Non-pigmented ciliary epithelial cell (primary cell): ENCODE data around the gene KAT2B.

Experiments
- DNase-seq: peaks from one replicate; pipeline ENCODE4 v3.0.0-alpha.2; 2010; ENCODE audit warnings: low read depth

Gene KAT2B

GRCh38 chr3:20100151-20100550 is 59.9 kb downstream of the KAT2B start:
- no peak for DNase-seq

- no peak for DNase-seq
These were observed 60.8 kb downstream of the KAT2B start for GRCh38 chr3:20101041-20101440.

- no peak for DNase-seq
These were observed 63.5 kb downstream of the KAT2B start for GRCh38 chr3:20103731-20104130.

GRCh38 chr3:20104167-20104661 is 64.0 kb downstream of the KAT2B start:
- DNase-seq: no peak

DNA sequence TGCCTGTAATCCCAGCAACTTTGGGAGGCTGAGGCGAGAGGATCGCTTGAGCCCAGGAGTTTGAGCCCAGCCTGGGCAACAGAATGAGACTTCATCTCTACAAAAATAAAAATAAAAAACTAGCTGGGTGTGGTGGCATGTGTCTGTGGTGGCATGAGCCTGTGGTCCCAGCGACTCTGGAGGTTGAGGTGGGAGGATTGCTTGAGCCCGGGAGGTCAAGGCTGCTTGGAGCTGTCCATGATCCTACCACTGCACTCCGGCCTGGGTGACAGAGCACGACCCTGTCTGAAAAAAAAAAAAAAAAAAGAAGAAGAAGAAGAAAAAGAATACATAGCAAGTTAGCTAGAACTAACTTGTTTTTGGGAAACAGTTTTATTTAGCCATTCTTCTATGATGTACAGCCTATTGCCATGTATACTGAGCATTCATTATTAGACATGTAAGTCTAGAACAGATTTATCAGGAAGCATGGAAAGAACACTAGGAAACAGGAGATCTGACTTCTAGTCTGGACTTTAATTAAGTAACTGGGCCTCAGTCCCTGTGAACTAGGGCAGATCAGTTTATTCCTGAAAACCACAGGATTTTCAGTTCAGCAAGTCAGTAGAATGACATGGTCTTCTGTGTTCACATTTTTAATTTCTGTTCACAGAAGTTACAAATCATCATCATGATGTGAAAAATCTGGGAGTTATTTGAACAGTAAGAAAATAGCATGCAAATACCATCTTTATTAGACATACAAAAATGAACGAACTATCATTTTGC is 65.5 kb downstream of the KAT2B start:
- no peak for DNase-seq

DNA sequence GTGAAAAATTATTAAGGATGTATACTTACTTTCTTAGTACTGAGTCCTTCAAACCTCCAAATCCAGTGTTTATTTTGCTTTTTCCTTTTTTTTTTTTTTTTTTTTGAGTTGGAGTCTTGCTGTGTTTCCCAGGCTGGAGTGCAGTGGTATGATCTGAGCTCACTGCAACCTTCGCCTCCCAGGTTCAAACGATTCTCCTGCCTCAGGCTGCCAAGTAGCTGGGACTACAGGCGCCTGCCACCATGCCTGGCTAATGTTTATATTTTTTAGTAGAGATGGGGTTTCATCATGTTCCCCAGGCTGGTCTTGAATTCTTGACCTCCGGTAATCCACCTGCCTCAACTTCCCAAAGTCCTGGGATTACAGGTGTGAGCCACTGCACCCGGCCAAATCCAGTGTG is 67.5 kb downstream of the KAT2B start:
- DNase-seq: no peak

GRCh38 chr3:20108869-20109268 is 68.6 kb downstream of the KAT2B start:
- DNase-seq: no peak

DNA sequence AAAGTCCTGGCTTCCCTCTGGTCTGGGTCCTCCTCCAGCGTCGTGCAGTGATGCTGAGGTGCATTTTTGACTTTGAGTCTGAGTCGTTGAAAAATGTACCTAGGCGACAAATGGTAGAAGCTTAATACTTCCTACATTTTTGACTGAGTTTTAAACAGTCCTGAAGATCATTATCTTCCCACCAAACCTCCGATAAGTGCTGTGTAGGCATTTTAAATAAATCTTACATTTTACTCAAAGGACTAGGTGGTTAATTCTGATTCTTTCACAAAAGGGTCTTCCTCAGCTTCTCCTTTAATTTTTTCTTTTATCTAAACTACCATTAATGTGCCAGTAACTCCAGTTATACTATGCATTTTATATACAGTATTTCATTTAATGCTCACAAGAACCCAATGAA is 70.6 kb downstream of the KAT2B start:
- no peak for DNase-seq

DNA sequence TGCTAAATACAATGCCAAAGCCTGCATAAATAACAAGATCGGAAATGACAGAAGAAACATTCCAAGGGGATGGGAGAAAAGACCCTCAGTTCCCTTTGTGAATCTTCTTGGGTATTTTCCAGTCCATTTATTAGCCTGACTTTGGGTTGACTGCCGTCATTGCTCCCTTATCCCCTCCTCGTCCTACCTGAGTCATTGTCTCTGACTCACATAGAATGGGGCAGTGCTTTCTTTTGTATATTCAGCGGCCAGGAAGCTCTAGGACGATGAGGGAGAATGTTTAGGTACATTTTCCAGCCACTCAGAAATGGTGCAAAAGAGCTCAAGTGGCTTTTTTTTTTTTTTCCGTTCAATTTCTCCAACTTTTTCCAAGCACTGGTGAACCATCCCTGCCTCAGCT is 71.6 kb downstream of the KAT2B start:
- DNase-seq: no peak

DNA sequence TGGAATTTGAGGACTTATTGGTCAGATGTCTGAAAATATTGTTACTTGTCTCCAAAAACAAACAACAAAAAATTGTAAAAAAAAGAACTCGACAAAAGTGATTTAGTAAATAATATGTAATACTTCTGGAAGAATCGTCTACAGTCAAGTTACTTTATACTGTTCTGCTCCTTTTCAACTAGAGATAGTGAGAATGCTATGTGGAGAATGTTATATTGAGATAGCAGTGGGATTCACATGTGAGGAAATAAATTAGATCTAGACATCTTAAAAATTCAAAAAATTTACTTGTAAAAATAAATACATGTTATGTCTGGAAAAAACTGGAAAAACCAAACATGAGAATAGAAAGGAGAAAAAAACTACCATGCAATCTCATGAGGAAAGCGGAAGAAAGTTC is 80.8 kb downstream of the KAT2B start:
- no peak for DNase-seq

- DNase-seq: no peak
These were observed 82.9 kb downstream of the KAT2B start for GRCh38 chr3:20123131-20123652.

- DNase-seq: no peak
These were observed 85.0 kb downstream of the KAT2B start for GRCh38 chr3:20125289-20125688.

- DNase-seq: no peak
These were observed 85.7 kb downstream of the KAT2B start for GRCh38 chr3:20125897-20126296.

GRCh38 chr3:20128358-20128757 is 88.1 kb downstream of the KAT2B start:
- DNase-seq: no peak

- no peak for DNase-seq
These were observed 89.9 kb downstream of the KAT2B start for GRCh38 chr3:20130106-20130505.

DNA sequence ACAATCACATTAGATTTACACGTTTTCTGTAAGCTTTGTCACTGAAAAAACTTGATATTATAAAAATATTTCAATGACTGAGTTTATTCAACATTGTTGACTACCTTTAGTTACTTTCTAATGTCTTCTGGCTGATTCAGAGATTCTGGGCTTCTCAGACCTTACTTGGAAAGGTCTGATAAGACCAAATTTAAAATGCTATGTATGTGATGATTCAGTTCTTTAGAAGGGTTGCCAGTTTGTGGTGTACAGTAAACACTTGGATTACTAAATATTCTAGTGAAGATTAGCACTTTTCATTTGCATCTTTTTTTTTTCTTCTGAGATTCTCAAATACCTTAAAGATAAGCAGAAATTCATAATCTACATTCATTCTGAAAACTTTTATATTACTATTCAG is 96.0 kb downstream of the KAT2B start:
- no peak for DNase-seq

DNA sequence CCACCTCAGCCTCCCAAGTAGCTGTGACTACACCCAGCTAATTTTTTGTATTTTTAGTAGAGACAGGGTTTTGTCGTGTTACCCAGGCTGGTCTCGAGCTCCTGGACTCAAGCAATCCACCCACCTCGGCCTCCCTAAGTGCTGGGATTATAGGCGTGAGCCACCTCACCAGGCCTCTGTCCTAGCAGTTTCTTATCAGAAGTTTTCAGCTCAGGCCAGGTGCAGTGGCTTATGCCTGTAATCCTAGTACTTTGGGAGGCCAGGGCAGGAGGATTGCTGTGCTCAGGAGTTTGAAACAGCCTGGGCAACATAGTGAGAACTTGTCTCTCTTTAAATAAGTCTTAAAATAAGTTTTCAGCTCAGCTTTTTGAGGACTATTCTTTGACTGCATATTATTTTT is 97.4 kb downstream of the KAT2B start:
- no peak for DNase-seq

DNA sequence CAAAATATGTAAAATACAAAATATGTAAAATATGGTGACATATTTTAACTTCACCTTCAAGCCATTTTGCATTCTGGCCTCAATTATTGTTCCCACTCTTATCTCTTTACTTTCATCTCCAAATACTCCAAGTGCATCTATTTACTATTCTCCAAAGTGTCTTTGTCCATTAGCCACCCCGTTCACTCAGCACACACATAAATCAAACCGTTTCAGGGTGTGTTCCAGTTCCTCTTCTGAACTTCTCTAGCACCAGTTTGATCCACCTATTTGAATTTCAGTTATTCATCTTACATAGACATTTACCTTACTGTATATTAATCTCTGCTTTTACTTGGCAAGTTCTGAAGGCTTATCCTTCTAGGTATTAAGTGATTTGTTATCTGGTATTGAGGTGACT is 100.6 kb downstream of the KAT2B start:
- DNase-seq: no peak

- no peak for DNase-seq
These were observed 101.1 kb downstream of the KAT2B start for GRCh38 chr3:20141316-20141715.

- DNase-seq: no peak
These were observed 101.6 kb downstream of the KAT2B start for GRCh38 chr3:20141851-20142250.

DNA sequence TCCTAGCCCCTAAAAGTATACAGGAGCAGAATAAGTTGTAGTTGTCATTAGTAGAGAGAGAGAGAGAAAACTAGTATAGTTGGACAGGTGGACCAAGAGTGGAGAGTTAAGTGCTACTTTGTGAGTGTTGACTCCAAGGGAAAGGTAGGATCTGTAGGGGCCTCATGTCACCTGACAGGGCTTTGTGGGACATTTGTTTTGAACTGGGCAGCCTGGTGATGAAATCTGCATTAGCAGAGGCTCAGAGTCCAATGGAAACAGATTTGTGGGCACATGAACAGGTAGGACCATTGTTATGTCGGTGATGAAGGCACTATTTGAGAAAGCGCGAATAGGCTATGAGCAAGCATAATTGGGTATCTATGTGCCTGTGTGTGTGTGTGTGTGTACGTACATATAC is 102.3 kb downstream of the KAT2B start:
- DNase-seq: no peak

GRCh38 chr3:20143519-20143918 is 103.3 kb downstream of the KAT2B start:
- no peak for DNase-seq

DNA sequence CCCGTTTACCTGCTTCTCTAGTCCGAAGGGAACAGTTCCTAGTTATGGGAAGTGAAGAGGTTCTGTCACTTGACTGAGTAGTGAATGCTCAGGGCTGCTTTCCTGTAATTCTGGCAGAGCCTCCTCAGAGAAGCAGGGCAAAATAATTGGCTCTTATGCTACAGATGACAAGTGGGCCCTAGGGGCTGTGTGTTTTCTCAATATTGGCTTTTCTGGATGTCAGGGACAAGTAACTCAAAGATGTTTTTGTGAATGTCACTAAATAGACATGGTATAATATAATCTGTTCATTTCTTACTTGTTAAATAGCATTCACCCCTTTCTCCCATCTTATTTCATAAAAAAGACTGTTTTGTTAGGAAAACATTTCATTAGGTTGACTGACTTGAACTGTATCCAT is 105.6 kb downstream of the KAT2B start:
- DNase-seq: no peak

GRCh38 chr3:20146301-20146700 is 106.1 kb downstream of the KAT2B start:
- DNase-seq: no peak
